ENCODE measurements around the gene MLEC. TPM values are rescaled to one million over a fixed set of nuclear protein-coding genes. Genes with fewer than 3 reads are reported as not detected.

The MLEC gene
- polyA plus RNA-seq, 2 of the 4 experiments (the other 2 are of a cell fraction): 89.1 to 117 TPM

GRCh38 chr12:120700886-120701285 lies 13.9 kb downstream of the MLEC start:
- Histone ChIP-seq H3K9me3 (no peaks in the 10 kb centered on the region), H3K4me2 (no peak overlapping the region), H3K4me1 (peaks cover 5% of the 10 kb centered on the region), H3K27ac (no peak overlapping the region), H3K4me3 (no peak overlapping the region)
- ChIA-PET CTCF (interaction anchor here (1.1 to 19.0 kb wide), 4 partner anchors 8 to 53 kb away, joined by 3 to 137 read pairs (median 3); no protein-coding TSS in a partner anchor), POLR2A (no interaction called here)
- FAIRE-seq (no peak), DNase-seq (ENCODE audit: low read depth in 1 of 2, low spot score in 1 of 2) (no peak), ATAC-seq (no peak)
- no peak for TF ChIP-seq PBX3 (IDR thresholded peaks at IDR 0.05)
- no peak for TF ChIP-seq BCL3 (IDR thresholded peaks at IDR 0.05)
- no peak for TF ChIP-seq HEYL (CRISPR knock-in tag; IDR thresholded peaks at IDR 0.05)
- TF ChIP-seq ZSCAN20 (CRISPR knock-in tag; IDR thresholded peaks at IDR 0.05): no peak
- no peak for TF ChIP-seq CTCF (IDR thresholded peaks at IDR 0.05)
- TF ChIP-seq CHD4 (IDR thresholded peaks at IDR 0.05; ENCODE audit: borderline replicate concordance): no peak
- TF ChIP-seq RARB (CRISPR knock-in tag; IDR thresholded peaks at IDR 0.05): no peak
- TF ChIP-seq SMC3 (IDR thresholded peaks at IDR 0.05): no peak
- TF ChIP-seq BHLHE40 (IDR thresholded peaks at IDR 0.05; ENCODE audit: low read depth, low read length): no peak
- no peak for TF ChIP-seq FOSL2 (IDR thresholded peaks at IDR 0.05)
- TF ChIP-seq FOSL2 (CRISPR knock-in tag; IDR thresholded peaks at IDR 0.05): no peak
- 98% methylated on average over 5 of the region's 5 CpGs for WGBS (ENCODE audit: missing lambda C conversion rate)

- 83% methylated on average over 1 of the region's 1 CpG for WGBS (ENCODE audit: missing lambda C conversion rate)
- POLR2A ChIA-PET: no interaction called here
- FAIRE-seq: no peak
These were observed 15.7 kb downstream of the MLEC start for GRCh38 chr12:120702637-120703036.

More at GRCh38 chr12:120702637-120703036, 15.7 kb downstream of the MLEC start:
- DNase-seq (ENCODE audit: low read depth in 1 of 2, low spot score in 1 of 2): no peak
- Histone ChIP-seq H3K4me3 (no peak overlapping the region), H3K27ac (no peak overlapping the region), H3K4me2 (no peak overlapping the region), H3K4me1 (peaks cover 10% of the 10 kb centered on the region), H3K9me3 (no peaks in the 10 kb centered on the region)
- CTCF ChIA-PET: interaction anchor here (0.6 to 19.0 kb wide), 4 partner anchors 8 to 242 kb away, joined by 3 to 137 read pairs (median 3); no protein-coding TSS in a partner anchor
- TF ChIP-seq HEYL (CRISPR knock-in tag; IDR thresholded peaks at IDR 0.05) (no peak), JUN (IDR thresholded peaks at IDR 0.05) (no peak), HMGXB4 (CRISPR knock-in tag; IDR thresholded peaks at IDR 0.05; ENCODE audit: borderline replicate concordance) (no peak), NPAS2 (CRISPR knock-in tag; IDR thresholded peaks at IDR 0.05; ENCODE audit: borderline replicate concordance) (no peak), FOSB (CRISPR knock-in tag; IDR thresholded peaks at IDR 0.05) (no peak), BHLHE40 (IDR thresholded peaks at IDR 0.05; ENCODE audit: low read depth, low read length) (no peak), RCOR1 (IDR thresholded peaks at IDR 0.05; ENCODE audit: low read depth, low read length) (no peak), HOXB5 (CRISPR knock-in tag; IDR thresholded peaks at IDR 0.05) (no peak), RARB (CRISPR knock-in tag; IDR thresholded peaks at IDR 0.05) (no peak), PHF8 (IDR thresholded peaks at IDR 0.05; ENCODE audit: borderline replicate concordance, low read depth) (no peak), GATA3 (IDR thresholded peaks at IDR 0.05; ENCODE audit: borderline replicate concordance) (no peak), ZNF302 (CRISPR knock-in tag; IDR thresholded peaks at IDR 0.05) (no peak), CTCF (IDR thresholded peaks at IDR 0.05) (no peak), SREBF2 (IDR thresholded peaks at IDR 0.05) (no peak), EHF (CRISPR knock-in tag; IDR thresholded peaks at IDR 0.05) (no peak), HDAC2 (IDR thresholded peaks at IDR 0.05) (no peak)
- no peak for ATAC-seq
